GM15510 (cell line): ENCODE results near the gene ARID5B.
A peak's percentile ranks its signal among the peaks of the same experiment; 100 is the strongest.

Source experiments
- POLR2A ChIP-seq: IDR thresholded peaks from 3 replicates; pipeline ENCODE4 v1.6.1; 2011; ENCODE audit warnings: borderline replicate concordance; ENCODE audit not compliant: insufficient read length; ENCODE audit errors: extremely low read depth

The ARID5B gene

DNA sequence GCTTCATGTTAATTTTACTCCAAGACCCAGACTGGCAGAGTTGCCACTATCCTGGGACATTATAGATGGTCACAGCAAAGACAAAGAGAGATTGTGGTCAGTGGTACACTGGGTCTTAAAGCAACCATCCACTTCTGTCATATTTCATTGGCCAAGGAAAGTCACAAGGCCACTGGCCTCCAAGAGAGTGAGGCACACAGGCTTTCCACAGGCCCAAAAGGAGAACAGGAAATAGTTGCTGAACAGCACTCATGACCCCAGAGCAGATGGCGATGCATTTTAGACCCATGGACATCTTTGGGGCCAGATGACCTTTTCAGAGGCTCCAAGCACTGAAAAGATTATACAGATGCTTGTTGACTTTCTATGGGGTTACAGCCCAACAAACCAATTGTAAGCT lies 97.4 kb downstream of the ARID5B start:
- no peak for TF ChIP-seq POLR2A

DNA sequence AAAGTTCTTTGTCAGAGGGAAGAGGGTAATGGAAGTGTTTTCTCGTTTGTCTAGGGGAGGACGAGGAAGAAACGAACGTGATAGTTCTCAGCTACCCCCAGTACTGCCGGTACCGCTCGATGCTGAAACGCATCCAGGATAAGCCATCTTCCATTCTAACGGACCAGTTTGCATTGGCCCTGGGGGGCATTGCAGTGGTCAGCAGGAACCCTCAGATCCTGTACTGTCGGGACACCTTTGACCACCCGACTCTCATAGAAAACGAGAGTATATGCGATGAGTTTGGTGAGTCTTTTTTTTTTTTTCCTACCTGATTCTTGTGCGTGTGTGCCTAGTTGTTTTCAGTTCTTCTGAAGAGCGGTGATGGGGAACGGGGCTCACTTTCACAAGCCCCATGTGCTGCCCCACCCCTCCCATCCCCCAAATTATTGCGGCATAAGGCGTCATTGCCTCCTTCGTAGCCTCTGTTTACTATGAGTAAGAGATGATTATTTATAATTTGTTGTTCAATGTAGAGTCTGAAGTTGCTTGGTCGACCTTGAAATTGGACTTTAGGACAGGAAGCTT lies 98.6 kb downstream of the ARID5B start:
- TF ChIP-seq POLR2A: peak; percentile 38

DNA sequence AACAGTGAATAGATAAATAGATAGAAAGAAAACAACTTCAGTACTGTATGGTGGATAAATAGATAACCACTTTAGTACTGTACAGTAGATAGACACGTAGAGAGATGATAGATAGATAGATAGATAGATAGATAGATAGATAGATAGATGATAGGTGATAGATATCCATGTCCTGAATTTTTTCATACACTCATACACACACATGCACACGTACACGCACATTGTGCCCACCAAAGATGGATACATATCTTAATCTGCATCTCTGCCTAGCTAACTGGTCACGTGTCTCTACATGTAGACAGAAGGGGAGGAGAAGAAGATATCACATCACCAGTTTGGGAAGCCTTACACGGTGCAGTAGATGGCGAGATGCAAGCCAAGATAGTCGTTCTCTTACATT lies 99.2 kb downstream of the ARID5B start:
- no peak for TF ChIP-seq POLR2A

DNA sequence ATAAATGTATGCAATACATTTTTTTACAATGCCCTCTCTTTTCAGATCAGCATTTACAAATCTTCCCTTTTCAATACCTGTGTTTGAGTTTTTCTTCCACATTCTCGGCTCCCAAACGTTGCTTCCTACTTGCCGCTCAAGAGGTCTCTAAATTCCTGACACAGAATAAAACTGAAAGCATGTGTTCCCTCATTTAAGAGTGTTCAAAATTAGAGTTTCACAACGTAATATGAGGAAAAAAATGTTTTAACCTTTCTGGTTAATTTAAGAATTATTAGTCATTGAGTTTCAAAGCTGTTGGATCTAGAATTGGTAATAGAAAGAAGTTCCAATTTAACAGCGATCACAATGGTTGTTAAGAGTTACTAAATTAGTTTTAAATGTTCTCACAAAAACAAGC lies 100.4 kb downstream of the ARID5B start:
- no peak for TF ChIP-seq POLR2A

DNA sequence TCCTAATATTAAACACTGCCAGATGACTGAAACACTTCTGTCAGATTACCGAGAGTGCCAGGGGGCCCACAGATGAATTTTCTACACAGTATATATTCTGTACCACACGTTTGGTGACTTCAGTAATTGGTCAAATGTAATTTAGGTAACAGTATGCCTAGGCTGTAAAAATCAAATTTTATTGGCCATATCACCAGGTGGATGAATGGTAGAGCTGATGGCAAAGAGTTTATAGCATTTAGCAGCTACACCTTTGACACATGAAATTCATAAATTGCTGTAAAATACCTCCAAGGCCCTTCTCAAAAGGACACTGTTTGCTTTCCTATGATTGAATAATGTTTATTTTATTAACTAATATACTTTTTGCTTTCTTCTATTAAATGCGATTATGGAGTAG lies 101.3 kb downstream of the ARID5B start:
- no peak for TF ChIP-seq POLR2A

DNA sequence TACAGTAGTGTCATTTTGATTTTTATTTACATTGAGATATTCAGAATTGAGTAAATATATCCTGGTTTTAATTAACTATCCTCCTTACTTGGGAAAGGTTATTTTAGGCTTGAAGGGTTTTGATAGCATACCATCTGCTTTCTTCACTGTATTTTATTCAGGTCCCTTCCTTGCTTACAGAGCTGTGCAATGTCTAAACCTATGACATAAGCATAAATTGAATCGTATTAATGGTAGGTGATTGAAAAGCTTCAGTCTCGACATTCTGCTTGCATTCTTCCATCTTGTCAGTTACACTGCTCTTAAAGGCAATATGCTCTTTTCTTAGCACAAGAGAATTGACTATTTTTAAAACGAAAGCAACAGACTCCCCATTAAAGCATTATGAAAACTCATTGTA lies 102.5 kb downstream of the ARID5B start:
- TF ChIP-seq POLR2A: no peak

DNA sequence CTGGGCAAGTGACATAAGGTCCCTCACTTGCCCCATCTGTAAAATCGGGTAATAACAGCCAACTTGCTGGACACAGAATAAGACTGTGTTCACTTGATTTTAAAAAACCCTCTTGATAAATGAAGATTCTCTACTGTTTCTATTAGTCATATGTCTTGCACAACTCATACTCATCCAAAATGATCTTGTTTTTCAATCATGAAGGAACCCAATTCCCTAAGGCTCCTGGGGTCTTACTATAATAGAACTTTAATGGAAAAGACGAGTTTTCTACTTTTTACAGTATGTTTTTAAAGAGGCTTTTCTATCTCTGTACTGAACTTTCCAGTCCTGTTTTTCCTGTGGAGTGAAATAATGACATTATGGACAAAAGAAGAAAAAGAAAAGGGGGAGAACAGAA lies 103.8 kb downstream of the ARID5B start:
- no peak for TF ChIP-seq POLR2A

DNA sequence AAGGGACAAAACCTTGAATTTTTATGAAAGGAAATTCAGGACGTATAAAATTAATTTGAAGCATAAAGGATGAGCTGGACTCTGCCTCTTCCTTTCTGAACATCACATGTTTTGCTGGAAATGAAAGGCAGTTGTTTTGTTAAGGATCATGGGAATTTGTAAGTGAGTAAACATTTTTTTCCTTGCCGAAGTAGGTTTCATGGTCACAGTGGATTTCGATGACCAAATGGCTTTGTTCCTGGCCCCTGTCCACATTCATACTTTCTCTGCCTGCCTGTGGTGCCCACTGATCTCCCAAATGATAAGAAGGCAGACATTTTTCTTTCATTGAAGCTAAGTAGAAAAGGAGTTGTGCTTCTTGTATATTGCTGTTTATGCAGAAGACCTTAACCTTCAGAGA lies 104.2 kb downstream of the ARID5B start:
- TF ChIP-seq POLR2A: no peak

DNA sequence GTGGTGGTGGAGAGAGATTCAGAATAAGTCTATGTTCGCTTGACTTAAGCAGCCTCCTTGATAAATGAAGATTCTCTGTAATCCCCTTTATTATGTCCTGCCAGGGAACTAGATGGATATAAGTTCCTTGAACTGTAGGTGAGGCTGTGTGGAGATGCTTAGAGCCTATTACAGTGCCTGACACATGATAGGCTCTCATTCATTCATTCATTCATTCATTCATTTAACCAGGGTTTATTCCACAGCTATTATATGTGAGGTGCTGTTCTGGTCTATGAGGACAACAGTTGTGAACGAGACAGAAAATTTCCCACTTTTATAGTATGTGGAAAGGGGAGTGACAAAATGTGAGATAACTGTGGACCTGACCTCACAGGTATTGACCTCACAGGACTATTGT lies 105.6 kb downstream of the ARID5B start:
- TF ChIP-seq POLR2A: no peak

DNA sequence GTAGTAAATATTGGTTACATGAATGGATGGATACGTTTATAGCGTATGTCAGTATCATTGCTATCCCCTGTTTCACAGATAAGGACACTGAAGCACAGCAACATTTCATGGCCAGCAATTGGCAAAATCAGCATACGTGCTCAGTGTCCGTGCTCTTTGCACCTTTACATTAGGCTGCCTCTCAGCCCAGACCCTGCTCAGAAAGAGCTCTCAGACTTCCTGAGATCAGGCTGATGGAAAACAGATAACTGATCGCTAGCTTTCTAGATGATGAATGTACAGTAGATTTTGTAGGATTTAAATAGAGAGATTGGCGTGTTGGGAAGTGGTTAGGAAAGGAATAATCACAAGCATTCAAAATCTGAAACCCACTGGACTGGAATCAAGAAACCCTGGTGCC lies 106.7 kb downstream of the ARID5B start:
- no peak for TF ChIP-seq POLR2A

DNA sequence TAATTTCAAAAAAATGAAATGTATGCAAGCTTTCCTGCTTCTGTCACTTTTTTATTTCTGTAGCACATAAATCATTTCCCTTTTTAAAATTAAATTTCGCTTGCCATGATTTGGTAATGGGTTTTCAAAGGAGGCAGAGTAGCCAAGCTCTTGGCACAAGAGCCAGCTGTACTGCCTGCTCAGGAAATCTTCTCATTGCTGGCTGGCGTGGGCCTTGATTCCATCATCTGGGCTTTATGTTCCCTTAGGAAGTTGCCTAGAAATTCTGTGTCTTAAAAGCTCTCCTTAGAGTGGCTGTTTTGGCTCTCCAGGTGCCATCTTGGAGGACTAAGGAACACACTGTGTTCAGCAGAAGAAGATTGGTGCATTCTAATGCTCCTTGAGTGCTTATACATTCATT lies 107.4 kb downstream of the ARID5B start:
- TF ChIP-seq POLR2A: no peak

DNA sequence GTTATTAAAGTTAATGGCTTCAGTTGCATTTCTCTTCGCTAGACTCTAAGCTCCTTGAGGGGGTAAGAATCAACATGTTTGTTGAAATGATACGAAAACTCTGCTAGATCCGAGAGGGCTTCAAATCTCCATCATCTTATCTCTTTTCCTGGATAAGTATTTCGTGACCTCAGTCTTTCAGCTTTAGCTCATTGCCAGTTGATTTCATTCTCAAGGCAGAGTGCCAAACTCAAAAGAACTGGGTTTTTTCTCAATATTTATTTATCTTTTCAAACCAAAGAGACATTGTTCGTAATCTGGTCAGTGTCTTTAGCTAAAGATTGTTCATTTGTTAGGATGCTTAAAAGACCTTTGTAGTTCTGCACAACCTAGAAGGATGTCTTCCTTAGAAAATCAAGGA lies 108.9 kb downstream of the ARID5B start:
- no peak for TF ChIP-seq POLR2A

DNA sequence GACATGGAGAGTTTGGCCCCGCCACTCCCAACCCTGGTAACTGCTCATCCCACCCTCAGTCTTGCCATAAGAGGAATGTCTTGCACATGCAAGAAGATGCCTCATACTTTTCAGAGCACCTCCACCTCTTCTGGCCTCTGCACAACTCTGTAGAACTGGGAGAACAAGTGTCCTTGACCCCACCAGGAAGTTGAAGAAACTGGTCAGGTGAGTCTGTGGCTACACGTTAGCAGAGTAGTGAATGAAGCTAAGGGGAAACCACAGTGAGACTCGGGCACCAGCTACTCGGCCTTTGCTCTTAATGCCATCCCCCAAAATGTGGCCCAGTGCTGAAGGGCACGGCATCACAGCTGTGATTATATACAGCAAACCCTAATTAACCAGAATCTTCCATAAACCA lies 110.1 kb downstream of the ARID5B start:
- TF ChIP-seq POLR2A: no peak

DNA sequence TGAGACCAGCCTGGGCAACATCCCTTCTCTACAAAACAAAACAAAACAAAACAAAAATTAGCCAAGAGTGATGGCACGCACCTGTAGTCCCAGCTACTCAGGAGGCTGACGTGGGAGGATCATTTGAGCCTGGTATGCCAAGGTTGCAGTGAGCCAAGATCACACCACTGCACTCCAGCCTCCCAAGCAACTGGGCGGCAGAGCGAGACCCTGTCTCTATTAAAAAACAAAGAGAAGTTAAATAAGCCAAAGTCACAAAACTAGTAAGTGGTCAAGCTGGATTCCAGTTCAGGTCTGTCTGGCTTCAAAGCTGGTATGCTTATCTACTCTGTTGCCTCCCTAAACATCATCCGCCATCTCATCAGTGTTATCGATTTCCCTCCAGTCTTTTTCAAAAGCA lies 110.8 kb downstream of the ARID5B start:
- TF ChIP-seq POLR2A: no peak

DNA sequence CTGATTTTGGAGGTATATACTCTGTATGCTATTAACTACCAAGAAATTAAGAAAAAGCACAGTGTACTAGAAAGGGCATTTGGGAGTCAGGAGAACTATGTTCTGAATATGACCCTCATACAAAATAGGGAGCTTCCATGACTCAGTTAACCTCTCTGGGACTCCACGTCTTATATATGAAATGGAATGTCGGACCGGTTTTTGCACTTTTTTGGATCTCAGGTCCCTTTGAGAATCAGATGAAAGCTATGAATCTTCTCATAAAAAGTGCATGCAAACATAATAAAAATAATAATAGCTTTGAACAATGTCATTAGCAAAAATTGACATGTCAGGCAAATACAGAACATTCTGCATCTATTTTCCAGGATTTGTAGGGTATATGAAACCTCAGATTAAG lies 113.0 kb downstream of the ARID5B start:
- no peak for TF ChIP-seq POLR2A

DNA sequence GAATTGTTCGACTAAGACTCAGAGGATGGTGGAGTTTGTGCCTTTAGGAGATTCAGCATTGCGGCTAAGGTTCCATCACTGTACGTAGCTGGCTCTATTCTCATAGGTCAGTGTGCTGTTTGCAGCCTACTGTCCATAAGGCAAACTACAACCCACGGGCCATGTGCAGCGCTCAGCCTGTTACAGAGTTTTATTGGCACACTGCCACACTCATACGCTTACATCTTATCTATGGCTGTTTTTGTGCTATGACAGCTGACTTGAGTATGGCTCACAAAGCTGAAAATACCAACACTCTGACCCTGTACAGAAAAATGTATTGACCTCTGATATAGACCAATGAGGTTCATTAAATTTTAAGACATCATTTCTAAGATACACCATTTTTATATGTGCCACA lies 114.5 kb downstream of the ARID5B start:
- no peak for TF ChIP-seq POLR2A
